ENCODE data around the gene DNAJA4. TPM values are rescaled to one million over a fixed set of nuclear protein-coding genes. Genes with fewer than 3 reads are reported as not detected.

DNAJA4 gene
- total RNA-seq, 2 experiments from 2014 or later = 47.0 to 48.5 TPM

- Histone ChIP-seq H3K9me3 (ENCODE audit: control insufficient read depth in 1 of 2, insufficient read depth in 1 of 2, low read length in 2 of 2) (no peaks in the 10 kb centered on the region), H3K4me3 (ENCODE audit: low read length) (no peak overlapping the region), H3K27me3 (ENCODE audit: control insufficient read depth in 1 of 2, insufficient read depth in 2 of 2, low read length in 2 of 2) (no peaks in the 10 kb centered on the region), H3K27ac (ENCODE audit: low read depth in 1 of 2, low read length in 2 of 2) (no peak overlapping the region), H3K36me3 (ENCODE audit: insufficient read depth, low read length) (no peaks in the 10 kb centered on the region), H3K4me1 (ENCODE audit: insufficient read depth, low read length) (no peaks in the 10 kb centered on the region)
- Mint-ChIP-seq H3K4me1 (ENCODE audit: low read depth) (no peaks in the 10 kb centered on the region), H3K27me3 (no peaks in the 10 kb centered on the region), H3K36me3 (ENCODE audit: low read depth) (no peaks in the 10 kb centered on the region), H3K9me3 (no peaks in the 10 kb centered on the region), H3K4me3 (no peak overlapping the region), H3K27ac (no peak overlapping the region)
- ATAC-seq (ENCODE audit: poor library complexity) (no peak), DNase-seq (no peak)
- CTCF ChIA-PET = no interaction called here
- intact Hi-C loops (cut with DNase I, micrococcal nuclease) = no loop called here
- no peak for TF ChIP-seq CTCF (IDR thresholded peaks at IDR 0.05)
- POLR2A ChIA-PET = no interaction called here
Observed at GRCh38 chr15:78255421-78256043, 8.8 kb upstream of the DNAJA4 start.

- POLR2A ChIA-PET = no interaction called here
- Histone ChIP-seq H3K27ac (ENCODE audit: low read depth in 1 of 2, low read length in 2 of 2) (no peak overlapping the region), H3K27me3 (ENCODE audit: control insufficient read depth in 1 of 2, insufficient read depth in 2 of 2, low read length in 2 of 2) (no peaks in the 10 kb centered on the region), H3K9me3 (ENCODE audit: control insufficient read depth in 1 of 2, insufficient read depth in 1 of 2, low read length in 2 of 2) (no peaks in the 10 kb centered on the region), H3K36me3 (ENCODE audit: insufficient read depth, low read length) (no peaks in the 10 kb centered on the region), H3K4me3 (ENCODE audit: low read length) (no peak overlapping the region), H3K4me1 (ENCODE audit: insufficient read depth, low read length) (no peaks in the 10 kb centered on the region)
- DNase-seq = no peak
- no peak overlapping the region for H3K4me3 Mint-ChIP-seq
- no peaks in the 10 kb centered on the region for H3K4me1 Mint-ChIP-seq (ENCODE audit: low read depth)
- intact Hi-C loops (cut with DNase I, micrococcal nuclease) = no loop called here
- no peak overlapping the region for H3K27ac Mint-ChIP-seq
- ATAC-seq (ENCODE audit: poor library complexity) = no peak
- CTCF ChIA-PET = no interaction called here
- no peaks in the 10 kb centered on the region for H3K9me3 Mint-ChIP-seq
- H3K36me3 Mint-ChIP-seq (ENCODE audit: low read depth) = no peaks in the 10 kb centered on the region
- TF ChIP-seq CTCF (IDR thresholded peaks at IDR 0.05) = no peak
- H3K27me3 Mint-ChIP-seq = no peaks in the 10 kb centered on the region
Observed at GRCh38 chr15:78256044-78256437, 8.3 kb upstream of the DNAJA4 start.

- Mint-ChIP-seq H3K36me3 (ENCODE audit: low read depth) (no peaks in the 10 kb centered on the region), H3K4me3 (no peak overlapping the region), H3K27me3 (no peaks in the 10 kb centered on the region), H3K4me1 (ENCODE audit: low read depth) (no peaks in the 10 kb centered on the region), H3K9me3 (no peaks in the 10 kb centered on the region), H3K27ac (no peak overlapping the region)
- Histone ChIP-seq H3K4me3 (ENCODE audit: low read length) (no peak overlapping the region), H3K36me3 (ENCODE audit: insufficient read depth, low read length) (no peaks in the 10 kb centered on the region), H3K27ac (ENCODE audit: low read depth in 1 of 2, low read length in 2 of 2) (no peak overlapping the region), H3K9me3 (ENCODE audit: control insufficient read depth in 1 of 2, insufficient read depth in 1 of 2, low read length in 2 of 2) (no peaks in the 10 kb centered on the region), H3K27me3 (ENCODE audit: control insufficient read depth in 1 of 2, insufficient read depth in 2 of 2, low read length in 2 of 2) (no peaks in the 10 kb centered on the region), H3K4me1 (ENCODE audit: insufficient read depth, low read length) (no peaks in the 10 kb centered on the region)
- no peak for ATAC-seq (ENCODE audit: poor library complexity)
- POLR2A ChIA-PET = no interaction called here
- TF ChIP-seq CTCF (IDR thresholded peaks at IDR 0.05) = no peak
- intact Hi-C loops (cut with DNase I, micrococcal nuclease) = no loop called here
- CTCF ChIA-PET = no interaction called here
- no peak for DNase-seq
Observed at GRCh38 chr15:78257681-78258080, 6.7 kb upstream of the DNAJA4 start.
